Endometrial microvascular endothelial cells (primary cell): ENCODE measurements around the gene CDYL2. TPM values are rescaled to one million over a fixed set of nuclear protein-coding genes. Genes with fewer than 3 reads are reported as not detected.

Source experiments
- total RNA-seq: library from RNA; depleted of rRNA; stranded (reverse); fragments of >200 nt; gene quantifications from one replicate; pipeline ENCODE4 v1.2.3, GENCODE V29; 2015; ENCODE audit errors: inconsistent ontology term

The CDYL2 gene
- total RNA-seq, 1 donor from 2014 or later, result 17.6 TPM

Other genes starting within 250 kb of the CDYL2 start
- gene CMC2, start 202.3 kb upstream of the CDYL2 start, total RNA-seq, result 84.9 TPM
- 39.5 TPM for gene CENPN, start 202.6 kb upstream of the CDYL2 start, total RNA-seq
- 26.9 TPM for gene ATMIN, start 231.2 kb upstream of the CDYL2 start, total RNA-seq